ENCODE results near the gene AAMP.

- no peak for TF ChIP-seq POLR2AphosphoS5 (IDR thresholded peaks at IDR 0.05)
- TF ChIP-seq CTCF (IDR thresholded peaks at IDR 0.05 in 8 of 11, conservative IDR thresholded peaks at IDR 0.05 in 3 of 11): no peak
- TF ChIP-seq POLR2A (IDR thresholded peaks at IDR 0.05): no peak
Observed at GRCh38 chr2:218306184-218306920, 36.4 kb upstream of the AAMP start.

All from spleen (tissue), 7 donors.